Activated CD4-positive, CD25-positive, alpha-beta regulatory T cell (primary cell): ENCODE results near the gene PLXND1.
A peak's percentile ranks its signal among the peaks of the same experiment; 100 is the strongest.
"Not testable (repeated sequence)": the region's sequence is repeated elsewhere in the genome, so short reads cannot be mapped to it uniquely, and the experiment has no call there.

Experiments
- DNase-seq, 4 experiments: peaks; one replicate each; lab custom pipeline; 2025; lab: John Stamatoyannopoulos, UW

The PLXND1 gene

GRCh38 chr3:129612534-129613366, 6.3 kb upstream of the PLXND1 start:
- DNase-seq, result no peak

- DNase-seq, result no peak
Measured at GRCh38 chr3:129611812-129612533, 5.5 kb upstream of the PLXND1 start.

GRCh38 chr3:129611446-129611800, 4.9 kb upstream of the PLXND1 start:
- DNase-seq, result no peak

- DNase-seq, result not testable (repeated sequence)
Measured at GRCh38 chr3:129610794-129611445, 4.4 kb upstream of the PLXND1 start.

- no peak for DNase-seq
Measured at GRCh38 chr3:129610276-129610675, 3.8 kb upstream of the PLXND1 start.

- no peak for DNase-seq
Measured at GRCh38 chr3:129609591-129610182, 3.2 kb upstream of the PLXND1 start.

GRCh38 chr3:129608936-129609590, 2.6 kb upstream of the PLXND1 start:
- DNase-seq, result no peak

GRCh38 chr3:129608087-129608935, 1.8 kb upstream of the PLXND1 start:
- DNase-seq, result no peak

- no peak for DNase-seq
Measured at GRCh38 chr3:129607391-129608068, 1.1 kb upstream of the PLXND1 start.

GRCh38 chr3:129605922-129606635, 397 bp downstream of the PLXND1 start:
- no peak for DNase-seq

- peak in 3 of 4 experiments; percentile 14 to 27 (median 24) for DNase-seq
Measured at GRCh38 chr3:129605203-129605921, 1.1 kb downstream of the PLXND1 start.

GRCh38 chr3:129604767-129605166, 1.7 kb downstream of the PLXND1 start:
- no peak for DNase-seq

- DNase-seq, result no peak
Measured at GRCh38 chr3:129603991-129604749, 2.3 kb downstream of the PLXND1 start.

GRCh38 chr3:129603561-129603942, 2.9 kb downstream of the PLXND1 start:
- no peak for DNase-seq

- no peak for DNase-seq
Measured at GRCh38 chr3:129602730-129603560, 3.5 kb downstream of the PLXND1 start.

GRCh38 chr3:129602309-129602708, 4.2 kb downstream of the PLXND1 start:
- DNase-seq, result no peak

GRCh38 chr3:129601713-129602112, 4.8 kb downstream of the PLXND1 start:
- no peak for DNase-seq
